Endothelial cell of umbilical vein (primary cell): ENCODE measurements around the gene NATD1. TPM values are rescaled to one million over a fixed set of nuclear protein-coding genes. Genes with fewer than 3 reads are reported as not detected.

Experiments used
- BruUV-seq: library from RNA; stranded (reverse); fragments of 400-500 nt; replicated peaks from 2 replicates; lab custom pipeline; 2021; lab: Mats Ljungman, UMichigan
- CTCF ChIA-PET: fragments of 300-600, 350-600 bp; sonication (Branson Sonifier 250); formaldehyde crosslinking; loops from one replicate; lab custom pipeline; 2021; ENCODE audit warnings: antibody characterized with exemption, inconsistent platforms; lab: Charles Lee
- POLR2A ChIA-PET: fragments of 300-600, 350-600 bp; sonication (Branson Sonifier 250); formaldehyde crosslinking; loops from one replicate; lab custom pipeline; 2021; ENCODE audit warnings: antibody characterized with exemption, inconsistent platforms; lab: Charles Lee
- DNase-seq: peaks from one replicate; pipeline ENCODE4 v3.0.0-alpha.2; 2011; ENCODE audit warnings: low read depth, low spot score
- FAIRE-seq: peaks from 2 replicates; lab custom pipeline; 2011; peaks lifted over from hg19 to GRCh38; lab: Jason Lieb, UNC
- H2AFZ ChIP-seq: 2 replicates; pipeline ENCODE4 v1.6.0; 2012; ENCODE audit warnings: low read depth, low read length, control low read depth, inconsistent platforms
- H3K27ac ChIP-seq: 2 replicates; pipeline ENCODE4 v1.5.1; 2011; ENCODE audit warnings: low read depth, mild to moderate bottlenecking, control low read depth, low read length, moderate library complexity; ENCODE audit not compliant: insufficient read depth
- H3K27me3 ChIP-seq, 2 experiments: 2 replicates each; pipeline versions ENCODE4 v1.6.0 to v1.6.1; 2011; ENCODE audit warnings: low read length in 2 of 2, mixed read lengths in 1 of 2; ENCODE audit not compliant: control insufficient read depth in 2 of 2, insufficient read depth in 2 of 2
- H3K36me3 ChIP-seq, 2 experiments: 2 replicates in 1 of 2; 3 replicates in 1 of 2; pipeline ENCODE4 v1.5.1; 2011; ENCODE audit warnings: low read length in 2 of 2, mild to moderate bottlenecking in 1 of 2, moderate library complexity in 1 of 2; ENCODE audit not compliant: control insufficient read depth in 2 of 2, insufficient read depth in 2 of 2; ENCODE audit errors: extremely low read depth in 1 of 2
- H3K4me1 ChIP-seq: 3 replicates; pipeline ENCODE4 v1.5.1; 2011; ENCODE audit warnings: mild to moderate bottlenecking, low read length; ENCODE audit not compliant: control insufficient read depth, insufficient read depth; ENCODE audit errors: extremely low read depth
- H3K4me2 ChIP-seq: 2 replicates; pipeline ENCODE4 v1.6.1; 2011; ENCODE audit warnings: low read length, control low read depth, mixed read lengths; ENCODE audit not compliant: insufficient read depth
- H3K4me3 ChIP-seq, 3 experiments: fragments of 200-600 bp in 1 of 3; sonication (generic), shearing (Covaris generic) in 1 of 3; replicated peaks in 1 of 3; 2 replicates each; pipeline ENCODE4 v1.5.1; 2011 to 2016; ENCODE audit warnings: control low read depth in 3 of 3, low read length in 3 of 3, mild to moderate bottlenecking in 2 of 3, inconsistent platforms in 1 of 3, low read depth in 1 of 3, moderate library complexity in 1 of 3; ENCODE audit not compliant: insufficient read depth in 1 of 3
- H3K79me2 ChIP-seq: 2 replicates; pipeline ENCODE4 v1.6.0; 2012; ENCODE audit warnings: low read length, inconsistent platforms; ENCODE audit not compliant: control insufficient read depth, insufficient read depth
- H3K9ac ChIP-seq: replicated peaks from 2 replicates; pipeline ENCODE3; 2011; ENCODE audit warnings: low read length, control low read depth; ENCODE audit not compliant: insufficient read depth; ENCODE audit errors: extremely low read depth
- H3K9me1 ChIP-seq: replicated peaks from 3 replicates; pipeline ENCODE4 v1.6.0; 2011; ENCODE audit warnings: mild to moderate bottlenecking, low read length; ENCODE audit not compliant: control insufficient read depth, insufficient read depth; ENCODE audit errors: extremely low read depth
- H3K9me3 ChIP-seq: replicated peaks from 2 replicates; pipeline ENCODE4 v1.5.1; 2012; ENCODE audit warnings: low read length, inconsistent platforms; ENCODE audit not compliant: control insufficient read depth, insufficient read depth
- H4K20me1 ChIP-seq: replicated peaks from 2 replicates; pipeline ENCODE3; 2011; ENCODE audit warnings: mild to moderate bottlenecking, low read length; ENCODE audit not compliant: control insufficient read depth, insufficient read depth; ENCODE audit errors: extremely low read depth
- CTCF ChIP-seq, 2 donors: IDR thresholded peaks; 1 replicate in 1 of 2; 2 replicates in 1 of 2; pipeline ENCODE4 v1.5.1; 2011; ENCODE audit warnings: low read length in 2 of 2, mild to moderate bottlenecking in 2 of 2, moderate library complexity in 2 of 2, control low read depth in 1 of 2, inconsistent platforms in 1 of 2, low read depth in 1 of 2; ENCODE audit not compliant: insufficient read depth in 1 of 2; ENCODE audit errors: extremely low read depth in 1 of 2
- EZH2 ChIP-seq: IDR thresholded peaks from 2 replicates; pipeline ENCODE4 v1.6.1; 2012; ENCODE audit warnings: borderline replicate concordance, low read depth, mild to moderate bottlenecking, moderate library complexity, low read length, inconsistent platforms; ENCODE audit not compliant: severe bottlenecking
- FOS ChIP-seq: IDR thresholded peaks from 2 replicates; pipeline ENCODE4 v1.6.1; 2011; ENCODE audit warnings: mild to moderate bottlenecking, low read length, moderate library complexity, borderline replicate concordance; ENCODE audit not compliant: insufficient read depth
- GATA2 ChIP-seq: IDR thresholded peaks from 2 replicates; pipeline ENCODE4 v1.7.0; 2011; ENCODE audit warnings: low read depth, mild to moderate bottlenecking, moderate library complexity, mixed read lengths, low read length; ENCODE audit not compliant: insufficient read length, insufficient read depth
- JUN ChIP-seq: IDR thresholded peaks from 2 replicates; pipeline ENCODE4 v1.6.1; 2011; ENCODE audit warnings: borderline replicate concordance, low read depth; ENCODE audit not compliant: insufficient read length, insufficient read depth
- MAX ChIP-seq: IDR thresholded peaks from 2 replicates; pipeline ENCODE4 v1.6.1; 2011; ENCODE audit not compliant: insufficient read depth, insufficient read length
- MYC ChIP-seq: IDR thresholded peaks from one replicate; pipeline ENCODE4 v1.6.1; 2011; ENCODE audit warnings: mild to moderate bottlenecking, low read depth, low read length
- POLR2A ChIP-seq: IDR thresholded peaks from 2 replicates; pipeline ENCODE4 v1.6.1; 2012; ENCODE audit warnings: low read depth, mild to moderate bottlenecking, control low read depth, low read length
- POLR2AphosphoS5 ChIP-seq: IDR thresholded peaks from 2 replicates; pipeline ENCODE4 v1.6.1; 2012; ENCODE audit warnings: low read depth, mild to moderate bottlenecking, control low read depth, low read length, moderate library complexity; ENCODE audit not compliant: insufficient read depth
- dilution Hi-C: fragments of 300-500 bp; cut with MboI; formaldehyde crosslinking; loops from one replicate; pipeline ENCODE4 v1.15.0; 2019; ENCODE audit warnings: low sequenced_read_pairs; ENCODE audit not compliant: extremely low pct_ligation_motif_present
- intact Hi-C: fragments of 100-400 bp; cut with micrococcal nuclease; formaldehyde crosslinking; loops from one replicate; pipeline ENCODE4 v1.10.0; 2022
- polyA plus RNA-seq, 4 experiments: library from polyadenylated mRNA; depleted of rRNA in 3 of 4; stranded (reverse) in 3 of 4; unstranded in 1 of 4; fragments of >200 nt; gene quantifications; 2 replicates each; pipeline versions ENCODE4 v1.2.1 to v1.2.3, GENCODE V29; 2011 to 2012; ENCODE audit warnings: missing spikeins in 1 of 4
- total RNA-seq: library from RNA; stranded (reverse); gene quantifications from 2 replicates; pipeline ENCODE4 v1.2.3, GENCODE V29; 2021

NATD1 gene
- total and polyA plus RNA-seq, 2 donors (not counting 3 experiments of a cell fraction or from before 2014, with no cell fraction given): 7.0 to 7.2 TPM

- no peaks in the 10 kb centered on the region for H3K79me2 ChIP-seq
- POLR2A ChIA-PET: no interaction called here
- H3K27me3 ChIP-seq: peaks cover 0 to 3% of the 10 kb centered on the region in 2 experiments
- dilution Hi-C loops: no loop called here
- H3K36me3 ChIP-seq: peaks cover 0 to 3% of the 10 kb centered on the region in 2 experiments
- H3K9me1 ChIP-seq: no peaks in the 10 kb centered on the region
- H3K9me3 ChIP-seq: no peaks in the 10 kb centered on the region
- no TSS peak for BruUV-seq
- H3K27ac ChIP-seq: no peak overlapping the region
- no peak for TF ChIP-seq GATA2
- no peak for TF ChIP-seq CTCF (IDR thresholded peaks at IDR 0.05; ENCODE audit: extremely low read depth in 1 of 2, insufficient read depth in 1 of 2, low read depth in 1 of 2, low read length in 2 of 2)
- no peak for TF ChIP-seq POLR2A
- TF ChIP-seq FOS: no peak
- no peak for TF ChIP-seq EZH2
- TF ChIP-seq POLR2AphosphoS5: no peak
- no peak for TF ChIP-seq MAX
- no peak for TF ChIP-seq JUN
- no peak for TF ChIP-seq MYC
- no peak overlapping the region for H2AFZ ChIP-seq
- H4K20me1 ChIP-seq: no peaks in the 10 kb centered on the region
- FAIRE-seq (no peak), DNase-seq (no peak)
- H3K4me3 ChIP-seq: no peak overlapping the region
- intact Hi-C loops: no loop called here
- CTCF ChIA-PET: no interaction called here
- no peak overlapping the region for H3K4me2 ChIP-seq
- no peak overlapping the region for H3K9ac ChIP-seq
- no peaks in the 10 kb centered on the region for H3K4me1 ChIP-seq
These were observed 10.3 kb downstream of the NATD1 start for GRCh38 chr17:21242780-21243515.
